Measurements from ENCODE around the gene MCF2L2. TPM values are rescaled to one million over a fixed set of nuclear protein-coding genes. Genes with fewer than 3 reads are reported as not detected.

Gene MCF2L2
- total RNA-seq, 1 donor from 2014 or later, result 2.0 TPM

GRCh38 chr3:183197734-183198133 is 230.7 kb downstream of the MCF2L2 start:
- Histone ChIP-seq H3K27me3 (no peaks in the 10 kb centered on the region), H3K27ac (no peak overlapping the region), H3K36me3 (no peaks in the 10 kb centered on the region), H3K9me3 (no peaks in the 10 kb centered on the region), H3K4me1 (no peaks in the 10 kb centered on the region), H3K4me3 (no peak overlapping the region)
- intact Hi-C loops (cut with DNase I), result no loop called here
- TF ChIP-seq, protein P1, sequence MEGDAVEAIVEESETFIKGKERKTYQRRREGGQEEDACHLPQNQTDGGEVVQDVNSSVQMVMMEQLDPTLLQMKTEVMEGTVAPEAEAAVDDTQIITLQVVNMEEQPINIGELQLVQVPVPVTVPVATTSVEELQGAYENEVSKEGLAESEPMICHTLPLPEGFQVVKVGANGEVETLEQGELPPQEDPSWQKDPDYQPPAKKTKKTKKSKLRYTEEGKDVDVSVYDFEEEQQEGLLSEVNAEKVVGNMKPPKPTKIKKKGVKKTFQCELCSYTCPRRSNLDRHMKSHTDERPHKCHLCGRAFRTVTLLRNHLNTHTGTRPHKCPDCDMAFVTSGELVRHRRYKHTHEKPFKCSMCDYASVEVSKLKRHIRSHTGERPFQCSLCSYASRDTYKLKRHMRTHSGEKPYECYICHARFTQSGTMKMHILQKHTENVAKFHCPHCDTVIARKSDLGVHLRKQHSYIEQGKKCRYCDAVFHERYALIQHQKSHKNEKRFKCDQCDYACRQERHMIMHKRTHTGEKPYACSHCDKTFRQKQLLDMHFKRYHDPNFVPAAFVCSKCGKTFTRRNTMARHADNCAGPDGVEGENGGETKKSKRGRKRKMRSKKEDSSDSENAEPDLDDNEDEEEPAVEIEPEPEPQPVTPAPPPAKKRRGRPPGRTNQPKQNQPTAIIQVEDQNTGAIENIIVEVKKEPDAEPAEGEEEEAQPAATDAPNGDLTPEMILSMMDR (IDR thresholded peaks at IDR 0.05), result no peak
- no peak for TF ChIP-seq POLR2A (IDR thresholded peaks at IDR 0.05)
- no peak for DNase-seq (ENCODE audit: extremely low spot score in 2 of 2)

DNA sequence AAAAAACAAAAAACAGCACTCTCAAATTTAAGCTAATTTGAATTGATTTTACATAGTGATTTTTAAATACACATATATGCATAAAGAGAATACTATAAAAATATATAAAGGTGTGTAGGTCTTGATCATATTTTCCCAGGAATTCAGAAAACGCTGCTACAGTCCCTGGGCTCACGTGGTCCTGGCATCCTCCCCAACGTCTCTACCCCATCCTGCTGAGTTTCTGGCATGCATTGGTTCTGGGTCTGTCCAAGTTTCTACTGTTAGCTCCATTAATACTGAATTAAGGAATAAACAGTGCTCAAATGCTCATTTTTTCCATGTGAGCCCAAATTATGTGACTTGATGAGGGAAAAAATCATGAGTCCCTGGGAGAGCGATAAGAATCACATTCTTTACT is 233.2 kb downstream of the MCF2L2 start:
- H3K36me3 ChIP-seq, result no peaks in the 10 kb centered on the region
- H3K4me1 ChIP-seq, result no peaks in the 10 kb centered on the region
- no peak overlapping the region for H3K4me3 ChIP-seq
- TF ChIP-seq, protein P1 (IDR thresholded peaks at IDR 0.05), result no peak
- no peak for TF ChIP-seq POLR2AphosphoS5 (IDR thresholded peaks at IDR 0.05; ENCODE audit: insufficient read depth in 1 of 2, low read depth in 1 of 2)
- no peak for TF ChIP-seq POLR2A (IDR thresholded peaks at IDR 0.05)
- intact Hi-C loops (cut with DNase I), result no loop called here
- no peaks in the 10 kb centered on the region for H3K9me3 ChIP-seq
- DNase-seq (ENCODE audit: extremely low spot score in 2 of 2), result no peak
- no peak overlapping the region for H3K27ac ChIP-seq
- no peaks in the 10 kb centered on the region for H3K27me3 ChIP-seq

GRCh38 chr3:183193762-183194689 is 234.4 kb downstream of the MCF2L2 start:
- intact Hi-C loops (cut with DNase I), result no loop called here
- Histone ChIP-seq H3K4me1 (no peaks in the 10 kb centered on the region), H3K4me3 (no peak overlapping the region), H3K36me3 (no peaks in the 10 kb centered on the region), H3K27ac (no peak overlapping the region), H3K9me3 (no peaks in the 10 kb centered on the region), H3K27me3 (no peaks in the 10 kb centered on the region)
- no peak for DNase-seq (ENCODE audit: extremely low spot score in 2 of 2)
- TF ChIP-seq POLR2AphosphoS5 (IDR thresholded peaks at IDR 0.05; ENCODE audit: insufficient read depth in 1 of 2, low read depth in 1 of 2) (no peak), POLR2A (IDR thresholded peaks at IDR 0.05) (no peak)
- TF ChIP-seq, protein P1 (IDR thresholded peaks at IDR 0.05), result no peak

DNA sequence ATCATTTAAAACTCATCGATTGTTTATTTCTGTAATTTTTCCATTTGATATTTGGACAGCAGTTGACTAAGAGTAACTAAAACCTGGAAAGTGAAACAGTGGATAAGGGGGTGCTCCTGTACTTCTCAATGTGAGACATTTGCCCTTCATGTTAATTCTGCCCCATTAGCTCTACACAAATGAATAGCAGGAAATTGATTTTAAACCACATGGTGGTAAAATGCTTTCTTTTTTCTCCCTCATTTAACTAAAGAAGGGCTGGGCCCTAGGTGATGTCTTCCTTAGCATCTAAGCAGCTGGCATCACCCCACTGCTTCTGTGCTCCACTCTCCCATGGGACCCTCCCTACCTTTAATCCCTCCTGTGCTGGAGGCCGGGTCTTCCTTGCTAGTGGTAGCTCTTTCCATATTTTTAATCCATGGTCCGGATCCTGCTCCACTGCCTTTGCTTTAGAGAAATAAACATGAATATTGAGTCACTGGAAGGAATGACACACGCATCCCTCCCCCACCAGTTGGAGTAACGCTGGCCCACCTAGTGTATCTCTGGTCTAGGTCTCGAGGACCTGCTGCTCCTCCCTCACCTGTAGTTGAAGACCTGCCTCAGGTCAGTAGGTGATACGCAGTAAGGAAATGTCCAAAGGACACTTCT is 235.6 kb downstream of the MCF2L2 start:
- no peak overlapping the region for H3K27ac ChIP-seq
- no peak overlapping the region for H3K4me3 ChIP-seq
- no peaks in the 10 kb centered on the region for H3K36me3 ChIP-seq
- no peaks in the 10 kb centered on the region for H3K9me3 ChIP-seq
- intact Hi-C loops (cut with DNase I), result no loop called here
- TF ChIP-seq, protein P1 (IDR thresholded peaks at IDR 0.05), result no peak
- no peak for TF ChIP-seq POLR2A (IDR thresholded peaks at IDR 0.05)
- TF ChIP-seq POLR2AphosphoS5 (IDR thresholded peaks at IDR 0.05; ENCODE audit: insufficient read depth in 1 of 2, low read depth in 1 of 2), result no peak
- no peaks in the 10 kb centered on the region for H3K27me3 ChIP-seq
- no peak for DNase-seq (ENCODE audit: extremely low spot score in 2 of 2)
- H3K4me1 ChIP-seq, result no peaks in the 10 kb centered on the region

DNA sequence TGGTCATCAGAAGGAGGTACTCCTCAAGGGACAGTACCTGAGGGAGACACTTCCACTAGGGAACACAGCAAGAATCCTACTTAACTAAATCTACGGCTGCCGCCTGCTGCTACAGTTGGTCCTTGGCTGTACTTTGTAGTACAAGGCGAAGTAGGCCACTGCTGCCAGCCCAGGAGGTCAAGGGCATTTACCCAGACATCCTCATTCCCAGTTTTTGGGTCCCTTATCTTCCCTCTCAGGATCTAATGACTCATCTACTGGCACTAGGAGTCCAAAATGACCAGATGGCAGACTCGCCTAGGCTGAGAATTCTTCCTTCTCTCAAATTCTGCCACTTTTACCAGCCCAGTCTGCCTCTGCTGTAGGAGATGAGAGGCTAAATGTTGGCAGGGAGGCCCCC is 238.8 kb downstream of the MCF2L2 start:
- DNase-seq (ENCODE audit: extremely low spot score in 2 of 2), result no peak
- peaks cover 12% of the 10 kb centered on the region for H3K4me1 ChIP-seq
- intact Hi-C loops (cut with DNase I), result no loop called here
- H3K4me3 ChIP-seq, result no peak overlapping the region
- TF ChIP-seq POLR2AphosphoS5 (IDR thresholded peaks at IDR 0.05; ENCODE audit: insufficient read depth in 1 of 2, low read depth in 1 of 2) (no peak), POLR2A (IDR thresholded peaks at IDR 0.05) (no peak)
- TF ChIP-seq, protein P1 (IDR thresholded peaks at IDR 0.05), result no peak
- no peaks in the 10 kb centered on the region for H3K27me3 ChIP-seq
- no peaks in the 10 kb centered on the region for H3K9me3 ChIP-seq
- H3K27ac ChIP-seq, result no peak overlapping the region
- no peaks in the 10 kb centered on the region for H3K36me3 ChIP-seq

Measured in vagina (tissue), 2 donors.